Lower lobe of right lung (tissue), 2 donors: ENCODE results near the gene CASTOR1. TPM values are rescaled to one million over a fixed set of nuclear protein-coding genes. Genes with fewer than 3 reads are reported as not detected.

ENCODE experiments used
- ATAC-seq, 2 donors: fragments of 200-7000 bp; cut with Tn5 transposase; one replicate each; pipeline ENCODE4 v1.9.1; 2020 to 2022; ENCODE audit warnings: mild to moderate bottlenecking in 2 of 2, moderate library complexity in 2 of 2
- DNase-seq: peaks from one replicate; pipeline ENCODE4 v3.0.0-alpha.2; 2020
- H3K27ac ChIP-seq: fragments of 200-600 bp; one replicate; pipeline ENCODE4 v1.8.0; 2022
- H3K27me3 ChIP-seq: fragments of 200-600 bp; one replicate; pipeline ENCODE4 v1.8.0; 2022; ENCODE audit warnings: low read depth
- H3K36me3 ChIP-seq: fragments of 200-600 bp; one replicate; pipeline ENCODE4 v1.8.0; 2022; ENCODE audit warnings: mild to moderate bottlenecking
- H3K4me1 ChIP-seq: fragments of 200-600 bp; one replicate; pipeline ENCODE4 v1.8.0; 2022
- H3K4me3 ChIP-seq: fragments of 200-600 bp; one replicate; pipeline ENCODE4 v1.8.0; 2022; ENCODE audit warnings: mild to moderate bottlenecking
- H3K9me3 ChIP-seq: fragments of 200-600 bp; one replicate; pipeline ENCODE4 v1.8.0; 2022
- CTCF ChIP-seq: fragments of 200-600 bp; IDR thresholded peaks from one replicate; pipeline ENCODE4 v1.8.0; 2022; ENCODE audit warnings: antibody characterized with exemption, mild to moderate bottlenecking
- intact Hi-C: fragments of 100-400 bp; cut with DNase I; formaldehyde crosslinking; loops from one replicate; pipeline ENCODE4 v1.11.0; 2022
- total RNA-seq: library from RNA; stranded (reverse); fragmentation: NEBNext Ultra II Directional; extraction: Animal tissue kit (Norgen Biotek cat#: 25700); gene quantifications from one replicate; pipeline ENCODE4 v1.2.1, GENCODE V29; 2021
- donor health status: DM: no; HTN: yes; CAD: no; lungs with severe emphysema.

CASTOR1 gene
- total RNA-seq, 1 donor from 2014 or later = 16.2 TPM

- no peaks in the 10 kb centered on the region for H3K36me3 ChIP-seq
- no peak overlapping the region for H3K4me3 ChIP-seq
- intact Hi-C loops = no loop called here
- TF ChIP-seq CTCF = no peak
- DNase-seq = no peak
- peak overlapping the region; percentile 76 for H3K27ac ChIP-seq
- peaks cover 8% of the 10 kb centered on the region for H3K4me1 ChIP-seq
- no peak for ATAC-seq
- no peaks in the 10 kb centered on the region for H3K9me3 ChIP-seq
- no peaks in the 10 kb centered on the region for H3K27me3 ChIP-seq
Measured at GRCh38 chr22:30268331-30268730, 21.0 kb downstream of the CASTOR1 start.

GRCh38 chr22:30267382-30268302, 21.7 kb downstream of the CASTOR1 start:
- Histone ChIP-seq H3K4me1 (peaks cover 14% of the 10 kb centered on the region), H3K4me3 (peak overlapping the region; percentile 51), H3K27ac (peak overlapping the region; percentile 76), H3K9me3 (no peaks in the 10 kb centered on the region), H3K36me3 (no peaks in the 10 kb centered on the region), H3K27me3 (no peaks in the 10 kb centered on the region)
- DNase-seq (peak; percentile 67), ATAC-seq (no peak)
- TF ChIP-seq CTCF = no peak
- intact Hi-C loops = no loop called here

GRCh38 chr22:30266445-30267381, 22.6 kb downstream of the CASTOR1 start, which contains the start of gene OSM:
OSM (minus strand) TSS chr22:30266851; CDS start chr22:30266799, 52 bp downstream.
- DNase-seq (peak; percentile 89), ATAC-seq (peak; percentile 61 to 66)
- no peaks in the 10 kb centered on the region for H3K27me3 ChIP-seq
- no peaks in the 10 kb centered on the region for H3K9me3 ChIP-seq
- H3K4me3 ChIP-seq = peak within 1 kb of the TSS; percentile 51
- peaks cover 19% of the 10 kb centered on the region for H3K4me1 ChIP-seq
- intact Hi-C loops = no loop called here
- no peak for TF ChIP-seq CTCF
- H3K27ac ChIP-seq = peak within 1 kb of the TSS; percentile 76
- H3K36me3 ChIP-seq = no peaks in the 10 kb centered on the region

GRCh38 chr22:30265823-30266444, 23.4 kb downstream of the CASTOR1 start:
- DNase-seq (peak; percentile 84), ATAC-seq (peak; percentile 56 to 59)
- intact Hi-C loops = no loop called here
- no peaks in the 10 kb centered on the region for H3K9me3 ChIP-seq
- no peak for TF ChIP-seq CTCF
- peaks cover 19% of the 10 kb centered on the region for H3K4me1 ChIP-seq
- H3K36me3 ChIP-seq = no peaks in the 10 kb centered on the region
- peak overlapping the region; percentile 51 for H3K4me3 ChIP-seq
- no peaks in the 10 kb centered on the region for H3K27me3 ChIP-seq
- peak overlapping the region; percentile 76 for H3K27ac ChIP-seq
